Measurements from ENCODE around the gene CMTM3. TPM values are rescaled to one million over a fixed set of nuclear protein-coding genes. Genes with fewer than 3 reads are reported as not detected.

The CMTM3 gene
- polyA plus RNA-seq, 1 donor (not counting 4 experiments of a cell fraction or from before 2014, with no cell fraction given) = 15.7 TPM

DNA sequence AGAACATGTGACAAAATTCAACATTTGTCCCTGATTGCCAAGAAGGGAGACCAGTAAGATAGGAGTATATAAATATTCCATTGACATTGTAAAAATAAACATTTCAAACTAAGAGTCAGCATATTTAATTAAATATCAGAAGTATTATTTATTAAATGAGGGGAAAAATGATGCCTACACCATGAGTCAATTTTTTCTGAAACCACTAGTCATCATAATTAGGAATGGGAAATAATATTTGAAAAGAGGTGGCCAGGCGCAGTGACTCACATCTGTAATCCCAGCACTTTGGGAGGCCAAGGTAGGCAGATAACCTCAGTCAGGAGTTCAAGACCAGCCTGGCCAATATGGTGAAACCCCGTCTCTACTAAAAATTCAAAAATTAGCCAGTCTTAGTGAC lies 36.1 kb upstream of the CMTM3 start:
- Histone ChIP-seq H3K79me2 (ENCODE audit: control insufficient read depth, insufficient read depth, low read length) (no peaks in the 10 kb centered on the region), H3K36me3 (ENCODE audit: control insufficient read depth in 2 of 2, extremely low read depth in 1 of 2, insufficient read depth in 2 of 2, low read length in 2 of 2) (peaks cover 2 to 3% of the 10 kb centered on the region in 2 experiments), H3K9me3 (ENCODE audit: control insufficient read depth, low read depth, low read length) (no peaks in the 10 kb centered on the region), H4K20me1 (ENCODE audit: control insufficient read depth, extremely low read depth, insufficient read depth, low read length) (no peaks in the 10 kb centered on the region), H3K4me2 (ENCODE audit: control insufficient read depth, extremely low read depth, insufficient read depth, low read depth, low read length) (no peak overlapping the region), H2AFZ (ENCODE audit: control insufficient read depth, low read length) (no peak overlapping the region), H3K9ac (ENCODE audit: control insufficient read depth, extremely low read depth, insufficient read depth, low read length) (no peak overlapping the region), H3K9me1 (ENCODE audit: control insufficient read depth, extremely low read depth, insufficient read depth, low read length) (no peaks in the 10 kb centered on the region), H3K4me3 (ENCODE audit: control insufficient read depth in 2 of 3, extremely low read depth in 1 of 3, insufficient read depth in 2 of 3, low read depth in 1 of 3, low read length in 3 of 3) (no peak overlapping the region), H3K27me3 (ENCODE audit: control insufficient read depth, extremely low read depth, insufficient read depth, low read length) (no peaks in the 10 kb centered on the region), H3K27ac (ENCODE audit: control insufficient read depth, insufficient read depth, low read length) (no peak overlapping the region), H3K4me1 (ENCODE audit: control insufficient read depth, extremely low read depth, insufficient read depth, low read length) (peaks cover 12% of the 10 kb centered on the region)
- no peak for TF ChIP-seq CTCF (optimal IDR thresholded peaks at IDR 0.05 in 1 of 3, IDR thresholded peaks at IDR 0.05 in 1 of 3, conservative IDR thresholded peaks at IDR 0.05 in 1 of 3; ENCODE audit: extremely low read depth in 1 of 3, insufficient read depth in 2 of 3, low read length in 3 of 3)
- TF ChIP-seq EZH2 (IDR thresholded peaks at IDR 0.05; ENCODE audit: low read length) = no peak
- dilution Hi-C loops (cut with MboI; ENCODE audit: extremely low pct_ligation_motif_present, low sequenced_read_pairs) = no loop called here
- DNase-seq (ENCODE audit: low read depth, low spot score) (no peak), FAIRE-seq (no peak)

GRCh38 chr16:66569131-66569530 lies 35.4 kb upstream of the CMTM3 start:
- H4K20me1 ChIP-seq (ENCODE audit: control insufficient read depth, extremely low read depth, insufficient read depth, low read length) = no peaks in the 10 kb centered on the region
- H3K9ac ChIP-seq (ENCODE audit: control insufficient read depth, extremely low read depth, insufficient read depth, low read length) = no peak overlapping the region
- no peak for DNase-seq (ENCODE audit: low read depth, low spot score)
- no peaks in the 10 kb centered on the region for H3K27me3 ChIP-seq (ENCODE audit: control insufficient read depth, extremely low read depth, insufficient read depth, low read length)
- no peak overlapping the region for H3K4me2 ChIP-seq (ENCODE audit: control insufficient read depth, extremely low read depth, insufficient read depth, low read depth, low read length)
- dilution Hi-C loops (cut with MboI; ENCODE audit: extremely low pct_ligation_motif_present, low sequenced_read_pairs) = no loop called here
- no peaks in the 10 kb centered on the region for H3K9me1 ChIP-seq (ENCODE audit: control insufficient read depth, extremely low read depth, insufficient read depth, low read length)
- no peak overlapping the region for H2AFZ ChIP-seq (ENCODE audit: control insufficient read depth, low read length)
- no peak for TF ChIP-seq CTCF (optimal IDR thresholded peaks at IDR 0.05 in 1 of 3, IDR thresholded peaks at IDR 0.05 in 1 of 3, conservative IDR thresholded peaks at IDR 0.05 in 1 of 3; ENCODE audit: extremely low read depth in 1 of 3, insufficient read depth in 2 of 3, low read length in 3 of 3)
- no peak for TF ChIP-seq EZH2 (IDR thresholded peaks at IDR 0.05; ENCODE audit: low read length)
- H3K27ac ChIP-seq (ENCODE audit: control insufficient read depth, insufficient read depth, low read length) = no peak overlapping the region
- FAIRE-seq = no peak
- no peaks in the 10 kb centered on the region for H3K9me3 ChIP-seq (ENCODE audit: control insufficient read depth, low read depth, low read length)
- peaks cover 2 to 3% of the 10 kb centered on the region in 2 experiments for H3K36me3 ChIP-seq (ENCODE audit: control insufficient read depth in 2 of 2, extremely low read depth in 1 of 2, insufficient read depth in 2 of 2, low read length in 2 of 2)
- no peak overlapping the region for H3K4me3 ChIP-seq (ENCODE audit: control insufficient read depth in 2 of 3, extremely low read depth in 1 of 3, insufficient read depth in 2 of 3, low read depth in 1 of 3, low read length in 3 of 3)
- H3K79me2 ChIP-seq (ENCODE audit: control insufficient read depth, insufficient read depth, low read length) = no peaks in the 10 kb centered on the region
- H3K4me1 ChIP-seq (ENCODE audit: control insufficient read depth, extremely low read depth, insufficient read depth, low read length) = peaks cover 12% of the 10 kb centered on the region
